SU-DHL-6 (cell line): ENCODE data around the gene RAB8A.

ENCODE experiments used
- CTCF ChIP-seq: fragments of 200-600 bp; sonication (generic); IDR thresholded peaks from one replicate; pipeline ENCODE4 v1.5.1; 2017; ENCODE audit warnings: antibody characterized with exemption, mild to moderate bottlenecking, low read length, moderate library complexity; ENCODE audit not compliant: insufficient read depth, poor library complexity, severe bottlenecking
- EZH2phosphoT487 ChIP-seq: fragments of 200-600 bp; sonication (generic), shearing (Covaris generic); conservative IDR thresholded peaks from 2 replicates; pipeline ENCODE4 v1.6.1; 2018; ENCODE audit warnings: mild to moderate bottlenecking, antibody characterized with exemption, low read length, moderate library complexity, mixed read lengths

GRCh38 chr19:16167055-16167454, 55.4 kb downstream of the RAB8A start:
- TF ChIP-seq CTCF: no peak
- TF ChIP-seq EZH2phosphoT487: no peak
